ENCODE measurements around the gene PIGQ.

Gene PIGQ

GRCh38 chr16:608019-608418 is 38.3 kb downstream of the PIGQ start:
- H3K36me3 ChIP-seq (replicated peaks; ENCODE audit: low read depth, low read length), result peaks cover 3% of the 10 kb centered on the region
- H3K27ac ChIP-seq (ENCODE audit: low read length), result no peak overlapping the region
- TF ChIP-seq CTCF (IDR thresholded peaks at IDR 0.05; ENCODE audit: low read depth, low read length), result no peak
- no peak overlapping the region for H2AFZ ChIP-seq (ENCODE audit: low read depth, low read length)
- no peak overlapping the region for H3K4me3 ChIP-seq (ENCODE audit: low read length)
- H3K9me3 ChIP-seq (ENCODE audit: insufficient read depth, low read length), result no peaks in the 10 kb centered on the region
- no peak overlapping the region for H3K4me2 ChIP-seq (ENCODE audit: low read length)
- no peak overlapping the region for H3K9ac ChIP-seq (ENCODE audit: low read length)
- H4K20me1 ChIP-seq (ENCODE audit: insufficient read depth, low read length), result no peaks in the 10 kb centered on the region
- no peaks in the 10 kb centered on the region for H3K27me3 ChIP-seq (ENCODE audit: low read depth, low read length)
- 0 out of 2 replicates have a peak, but pooled peaks cover 2% of the 10 kb centered on the region for H3K79me2 ChIP-seq (ENCODE audit: low read length)
- H3K4me1 ChIP-seq (ENCODE audit: low read length), result peaks cover 3% of the 10 kb centered on the region; the same call in 1 of the 2 replicates

- Histone ChIP-seq H4K20me1 (ENCODE audit: insufficient read depth, low read length) (no peaks in the 10 kb centered on the region), H3K79me2 (ENCODE audit: low read length) (0 out of 2 replicates have a peak, but pooled peaks cover 2% of the 10 kb centered on the region), H2AFZ (ENCODE audit: low read depth, low read length) (no peak overlapping the region), H3K4me3 (ENCODE audit: low read length) (no peak overlapping the region), H3K4me1 (ENCODE audit: low read length) (peaks cover 3% of the 10 kb centered on the region; the same call in 1 of the 2 replicates), H3K9me3 (ENCODE audit: insufficient read depth, low read length) (no peaks in the 10 kb centered on the region), H3K9ac (ENCODE audit: low read length) (no peak overlapping the region), H3K27ac (ENCODE audit: low read length) (no peak overlapping the region), H3K4me2 (ENCODE audit: low read length) (no peak overlapping the region), H3K36me3 (replicated peaks; ENCODE audit: low read depth, low read length) (peaks cover 3% of the 10 kb centered on the region), H3K27me3 (ENCODE audit: low read depth, low read length) (no peaks in the 10 kb centered on the region)
- TF ChIP-seq EZH2phosphoT487 (IDR thresholded peaks at IDR 0.05; ENCODE audit: low read depth) (no peak), CTCF (IDR thresholded peaks at IDR 0.05; ENCODE audit: low read depth, low read length) (no peak)
These were observed 39.5 kb downstream of the PIGQ start for GRCh38 chr16:609316-609715.

- Histone ChIP-seq H2AFZ (ENCODE audit: low read depth, low read length) (no peak overlapping the region), H3K36me3 (replicated peaks; ENCODE audit: low read depth, low read length) (peaks cover 3% of the 10 kb centered on the region), H3K79me2 (ENCODE audit: low read length) (0 out of 2 replicates have a peak, but pooled peaks cover 2% of the 10 kb centered on the region), H3K27me3 (ENCODE audit: low read depth, low read length) (no peaks in the 10 kb centered on the region), H3K27ac (ENCODE audit: low read length) (no peak overlapping the region), H3K4me3 (ENCODE audit: low read length) (no peak overlapping the region), H3K9me3 (ENCODE audit: insufficient read depth, low read length) (no peaks in the 10 kb centered on the region), H3K9ac (ENCODE audit: low read length) (no peak overlapping the region), H3K4me1 (ENCODE audit: low read length) (peaks cover 3% of the 10 kb centered on the region; the same call in 1 of the 2 replicates), H4K20me1 (ENCODE audit: insufficient read depth, low read length) (no peaks in the 10 kb centered on the region), H3K4me2 (ENCODE audit: low read length) (no peak overlapping the region)
- no peak for TF ChIP-seq CTCF (IDR thresholded peaks at IDR 0.05; ENCODE audit: low read depth, low read length)
- no peak for TF ChIP-seq EZH2phosphoT487 (IDR thresholded peaks at IDR 0.05; ENCODE audit: low read depth)
These were observed 40.2 kb downstream of the PIGQ start for GRCh38 chr16:609984-610383.

- no peaks in the 10 kb centered on the region for H3K79me2 ChIP-seq (ENCODE audit: low read length)
- H3K27me3 ChIP-seq (ENCODE audit: low read depth, low read length), result no peaks in the 10 kb centered on the region
- no peak overlapping the region for H3K9ac ChIP-seq (ENCODE audit: low read length)
- peak; percentile 21; the same call in 1 of the 2 replicates for TF ChIP-seq CTCF (IDR thresholded peaks at IDR 0.05; ENCODE audit: low read depth, low read length)
- TF ChIP-seq EZH2phosphoT487 (IDR thresholded peaks at IDR 0.05; ENCODE audit: low read depth), result no peak
- H4K20me1 ChIP-seq (ENCODE audit: insufficient read depth, low read length), result no peaks in the 10 kb centered on the region
- H3K9me3 ChIP-seq (ENCODE audit: insufficient read depth, low read length), result no peaks in the 10 kb centered on the region
- no peak overlapping the region for H3K27ac ChIP-seq (ENCODE audit: low read length)
- H3K4me2 ChIP-seq (ENCODE audit: low read length), result no peak overlapping the region
- H3K4me3 ChIP-seq (ENCODE audit: low read length), result no peak overlapping the region
- H3K4me1 ChIP-seq (ENCODE audit: low read length), result peaks cover 3% of the 10 kb centered on the region; the same call in 1 of the 2 replicates
- H3K36me3 ChIP-seq (replicated peaks; ENCODE audit: low read depth, low read length), result peaks cover 3% of the 10 kb centered on the region
- H2AFZ ChIP-seq (ENCODE audit: low read depth, low read length), result no peak overlapping the region
These were observed 41.0 kb downstream of the PIGQ start for GRCh38 chr16:610513-611381.
